ENCODE measurements around the gene ZSCAN20. TPM values are rescaled to one million over a fixed set of nuclear protein-coding genes. Genes with fewer than 3 reads are reported as not detected.

Gene ZSCAN20
- total RNA-seq, 1 experiment from 2014 or later: 9.0 TPM

DNA sequence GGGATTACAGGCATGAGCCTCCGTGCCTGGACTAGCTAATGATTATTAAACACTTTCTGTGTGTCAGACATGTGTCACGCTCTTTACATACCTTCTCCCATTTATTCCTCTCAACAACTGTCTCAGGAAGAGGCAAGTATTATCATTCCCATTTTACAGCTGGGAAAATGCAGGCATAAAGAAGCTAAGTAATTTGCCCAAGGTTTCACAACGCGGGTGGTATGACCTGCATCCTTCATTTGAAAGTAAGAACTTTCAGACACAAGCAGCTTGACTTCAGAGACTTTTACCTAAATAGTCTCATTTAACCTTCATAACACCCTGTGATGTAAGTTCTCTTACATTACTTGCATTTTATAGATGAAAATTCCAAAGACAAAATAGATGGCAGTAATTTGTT is 1.0 kb upstream of the ZSCAN20 start:
- Histone ChIP-seq H3K4me2 (ENCODE audit: low read length) (peak overlapping the region; percentile 91), H2AFZ (ENCODE audit: low read depth, low read length, poor library complexity, severe bottlenecking) (peak overlapping the region; percentile 76)
- CTCF ChIA-PET: interaction anchor here (0.9 to 4.5 kb wide), 16 partner anchors 11 to 538 kb away, joined by 3 to 37 read pairs (median 4); partner anchors contain the start of gene TRIM62

DNA sequence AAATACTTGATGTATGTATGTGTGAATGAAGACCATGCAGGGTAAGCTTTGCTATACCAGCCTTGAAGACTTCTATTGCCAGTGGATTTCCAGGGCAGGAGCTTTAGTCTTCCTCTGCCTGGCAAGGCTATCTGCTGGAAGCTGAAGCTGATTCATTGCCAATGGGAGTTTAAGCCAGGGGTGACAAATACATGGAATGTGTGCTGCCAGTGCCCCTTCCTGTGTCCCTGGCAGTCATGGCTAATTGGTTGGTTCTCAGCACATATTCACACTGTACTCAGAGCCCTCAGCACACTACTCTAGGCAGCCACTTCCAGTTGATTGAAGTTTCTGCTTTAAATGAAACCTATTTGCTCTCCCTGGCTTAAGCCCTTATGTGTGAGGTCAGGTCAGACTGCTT is 1.5 kb downstream of the ZSCAN20 start:
- Histone ChIP-seq H3K27ac (ENCODE audit: low read depth, low read length) (no peak overlapping the region), H2AFZ (ENCODE audit: low read depth, low read length, poor library complexity, severe bottlenecking) (no peak overlapping the region), H3K79me2 (ENCODE audit: insufficient read depth, low read length) (peaks cover 8% of the 10 kb centered on the region; the same call in 1 of the 2 replicates), H3K9ac (ENCODE audit: low read length) (no peak overlapping the region), H3K9me3 (ENCODE audit: control insufficient read depth in 1 of 2, insufficient read depth in 1 of 2, low read depth in 1 of 2, low read length in 2 of 2) (no peaks in the 10 kb centered on the region), H3K4me3 (replicated peaks in 1 of 2; ENCODE audit: low read depth in 1 of 2, low read length in 2 of 2) (no peak overlapping the region), H3K36me3 (ENCODE audit: control insufficient read depth in 1 of 2, insufficient read depth in 2 of 2, low read length in 2 of 2) (no peaks in the 10 kb centered on the region), H4K20me1 (ENCODE audit: insufficient read depth) (no peaks in the 10 kb centered on the region), H3K4me1 (ENCODE audit: control insufficient read depth in 1 of 2, insufficient read depth in 2 of 2, low read length in 2 of 2) (peaks cover 6 to 33% of the 10 kb centered on the region in 2 experiments; a peak in 3 of 4 replicates), H3K27me3 (ENCODE audit: insufficient read depth, low read length) (no peaks in the 10 kb centered on the region), H3K9me2 (ENCODE audit: insufficient read depth) (no peaks in the 10 kb centered on the region), H3K4me2 (ENCODE audit: low read length) (peak overlapping the region; percentile 91; the same call in 1 of the 2 replicates)
- ChIA-PET CTCF (no interaction called here), RAD21 (ENCODE audit: low non-redundant PET in 1 of 2, low total read pairs in 2 of 2, uncharacterized antibody in 2 of 2, unreplicated experiment in 2 of 2) (interaction anchor here in 1 of 2 experiments (0.6 kb wide), 1 partner anchor 18 kb away, joined by 3 read pairs; no protein-coding TSS in a partner anchor), POLR2A (no interaction called here)
- intact Hi-C loops (cut with micrococcal nuclease): loop anchor here (2.0 to 5.0 kb wide), 7 partner anchors 92 to 377 kb away; no protein-coding TSS in a partner anchor
- no peak for DNase-seq (ENCODE audit: low read depth, low spot score)
- no TSS peak for BruUV-seq (replicated peaks)
- no peak for ATAC-seq
- TF ChIP-seq YY1 (IDR thresholded peaks at IDR 0.05; ENCODE audit: extremely low read depth, insufficient replicate concordance, low read depth, low read length) (no peak), TCF7L2 (IDR thresholded peaks at IDR 0.05; ENCODE audit: borderline replicate concordance, extremely low read depth, insufficient read depth, insufficient read length) (no peak), SIN3A (IDR thresholded peaks at IDR 0.05; ENCODE audit: low read depth) (no peak), ZFX (IDR thresholded peaks at IDR 0.05) (no peak), SP1 (IDR thresholded peaks at IDR 0.05; ENCODE audit: low read depth) (no peak), EZH2 (IDR thresholded peaks at IDR 0.05) (no peak), CEBPB (IDR thresholded peaks at IDR 0.05; ENCODE audit: low read depth) (no peak), SRF (IDR thresholded peaks at IDR 0.05; ENCODE audit: low read depth) (no peak), POLR2A (IDR thresholded peaks at IDR 0.05; ENCODE audit: borderline replicate concordance, extremely low read depth, insufficient read depth, insufficient read length) (no peak)
- TF ChIP-seq, protein P1, sequence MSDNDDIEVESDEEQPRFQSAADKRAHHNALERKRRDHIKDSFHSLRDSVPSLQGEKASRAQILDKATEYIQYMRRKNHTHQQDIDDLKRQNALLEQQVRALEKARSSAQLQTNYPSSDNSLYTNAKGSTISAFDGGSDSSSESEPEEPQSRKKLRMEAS (IDR thresholded peaks at IDR 0.05): no peak
- TF ChIP-seq, protein P2, sequence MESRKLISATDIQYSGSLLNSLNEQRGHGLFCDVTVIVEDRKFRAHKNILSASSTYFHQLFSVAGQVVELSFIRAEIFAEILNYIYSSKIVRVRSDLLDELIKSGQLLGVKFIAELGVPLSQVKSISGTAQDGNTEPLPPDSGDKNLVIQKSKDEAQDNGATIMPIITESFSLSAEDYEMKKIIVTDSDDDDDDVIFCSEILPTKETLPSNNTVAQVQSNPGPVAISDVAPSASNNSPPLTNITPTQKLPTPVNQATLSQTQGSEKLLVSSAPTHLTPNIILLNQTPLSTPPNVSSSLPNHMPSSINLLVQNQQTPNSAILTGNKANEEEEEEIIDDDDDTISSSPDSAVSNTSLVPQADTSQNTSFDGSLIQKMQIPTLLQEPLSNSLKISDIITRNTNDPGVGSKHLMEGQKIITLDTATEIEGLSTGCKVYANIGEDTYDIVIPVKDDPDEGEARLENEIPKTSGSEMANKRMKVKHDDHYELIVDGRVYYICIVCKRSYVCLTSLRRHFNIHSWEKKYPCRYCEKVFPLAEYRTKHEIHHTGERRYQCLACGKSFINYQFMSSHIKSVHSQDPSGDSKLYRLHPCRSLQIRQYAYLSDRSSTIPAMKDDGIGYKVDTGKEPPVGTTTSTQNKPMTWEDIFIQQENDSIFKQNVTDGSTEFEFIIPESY (IDR thresholded peaks at IDR 0.05; ENCODE audit: extremely low read depth, insufficient replicate concordance, low read length): no peak

More for the DNA sequence above, 1.0 kb upstream of the ZSCAN20 start:
- BruUV-seq (replicated peaks): no TSS peak
- Histone ChIP-seq H3K9ac (ENCODE audit: low read length) (no peak overlapping the region), H4K20me1 (ENCODE audit: insufficient read depth) (no peaks in the 10 kb centered on the region), H3K9me3 (ENCODE audit: control insufficient read depth in 1 of 2, insufficient read depth in 1 of 2, low read depth in 1 of 2, low read length in 2 of 2) (no peaks in the 10 kb centered on the region), H3K9me2 (ENCODE audit: insufficient read depth) (no peaks in the 10 kb centered on the region), H3K27ac (ENCODE audit: low read depth, low read length) (no peak overlapping the region; the same call in 1 of the 2 replicates), H3K27me3 (ENCODE audit: insufficient read depth, low read length) (no peaks in the 10 kb centered on the region), H3K4me1 (ENCODE audit: control insufficient read depth in 1 of 2, insufficient read depth in 2 of 2, low read length in 2 of 2) (peaks cover 6 to 42% of the 10 kb centered on the region in 2 experiments; a peak in 3 of 4 replicates), H3K4me3 (replicated peaks in 1 of 2; ENCODE audit: low read depth in 1 of 2, low read length in 2 of 2) (no peak overlapping the region), H3K79me2 (ENCODE audit: insufficient read depth, low read length) (peaks cover 8% of the 10 kb centered on the region; the same call in 1 of the 2 replicates), H3K36me3 (ENCODE audit: control insufficient read depth in 1 of 2, insufficient read depth in 2 of 2, low read length in 2 of 2) (no peaks in the 10 kb centered on the region)
- ChIA-PET POLR2A (interaction anchor here (0.9 to 2.2 kb wide), 5 partner anchors 11 to 344 kb away, joined by 3 to 7 read pairs (median 3); no protein-coding TSS in a partner anchor), RAD21 (ENCODE audit: low non-redundant PET in 1 of 2, low total read pairs in 2 of 2, uncharacterized antibody in 2 of 2, unreplicated experiment in 2 of 2) (interaction anchor here (0.9 to 3.3 kb wide), 4 partner anchors 141 to 176 kb away, joined by 3 to 15 read pairs (median 4); no protein-coding TSS in a partner anchor)
- no peak for ATAC-seq
- TF ChIP-seq, protein P3, sequence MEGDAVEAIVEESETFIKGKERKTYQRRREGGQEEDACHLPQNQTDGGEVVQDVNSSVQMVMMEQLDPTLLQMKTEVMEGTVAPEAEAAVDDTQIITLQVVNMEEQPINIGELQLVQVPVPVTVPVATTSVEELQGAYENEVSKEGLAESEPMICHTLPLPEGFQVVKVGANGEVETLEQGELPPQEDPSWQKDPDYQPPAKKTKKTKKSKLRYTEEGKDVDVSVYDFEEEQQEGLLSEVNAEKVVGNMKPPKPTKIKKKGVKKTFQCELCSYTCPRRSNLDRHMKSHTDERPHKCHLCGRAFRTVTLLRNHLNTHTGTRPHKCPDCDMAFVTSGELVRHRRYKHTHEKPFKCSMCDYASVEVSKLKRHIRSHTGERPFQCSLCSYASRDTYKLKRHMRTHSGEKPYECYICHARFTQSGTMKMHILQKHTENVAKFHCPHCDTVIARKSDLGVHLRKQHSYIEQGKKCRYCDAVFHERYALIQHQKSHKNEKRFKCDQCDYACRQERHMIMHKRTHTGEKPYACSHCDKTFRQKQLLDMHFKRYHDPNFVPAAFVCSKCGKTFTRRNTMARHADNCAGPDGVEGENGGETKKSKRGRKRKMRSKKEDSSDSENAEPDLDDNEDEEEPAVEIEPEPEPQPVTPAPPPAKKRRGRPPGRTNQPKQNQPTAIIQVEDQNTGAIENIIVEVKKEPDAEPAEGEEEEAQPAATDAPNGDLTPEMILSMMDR (IDR thresholded peaks at IDR 0.05 in 2 of 3, conservative IDR thresholded peaks at IDR 0.05 in 1 of 3; ENCODE audit: borderline replicate concordance in 1 of 3, insufficient read depth in 1 of 3, low read depth in 2 of 3, low read length in 2 of 3): no peak
- no peak for TF ChIP-seq EZH2 (IDR thresholded peaks at IDR 0.05)
- intact Hi-C loops (cut with micrococcal nuclease): loop anchor here (5.0 kb wide), 6 partner anchors 89 to 374 kb away; no protein-coding TSS in a partner anchor
- no peak for DNase-seq (ENCODE audit: low read depth, low spot score)

Data from HCT116 (cell line).